Activated naive CD4-positive, alpha-beta T cell treated with Interleukin-2 at 50 U/mL for 16 hours (primary cell): Measurements from ENCODE around the gene UBASH3A.
A peak's percentile ranks its signal among the peaks of the same experiment; 100 is the strongest.

Experiments used
- DNase-seq: peaks from one replicate; pipeline ENCODE4 v3.0.0-alpha.2; 2020

The UBASH3A gene

GRCh38 chr21:42411891-42412635 is 8.4 kb downstream of the UBASH3A start:
- DNase-seq, result no peak

- DNase-seq, result no peak
These were observed 8.9 kb downstream of the UBASH3A start for GRCh38 chr21:42412636-42412933.

- DNase-seq, result no peak
These were observed 9.4 kb downstream of the UBASH3A start for GRCh38 chr21:42413093-42413492.

- DNase-seq, result peak; percentile 65
These were observed 9.8 kb downstream of the UBASH3A start for GRCh38 chr21:42413500-42413899.

- no peak for DNase-seq
These were observed 10.4 kb downstream of the UBASH3A start for GRCh38 chr21:42414066-42414465.

GRCh38 chr21:42414553-42414927 is 10.8 kb downstream of the UBASH3A start:
- no peak for DNase-seq

GRCh38 chr21:42414928-42415769 is 11.4 kb downstream of the UBASH3A start:
- peak; percentile 95 for DNase-seq

GRCh38 chr21:42417533-42417932 is 13.8 kb downstream of the UBASH3A start:
- peak; percentile 30 for DNase-seq

- no peak for DNase-seq
These were observed 15.2 kb downstream of the UBASH3A start for GRCh38 chr21:42418886-42419285.

- no peak for DNase-seq
These were observed 16.1 kb downstream of the UBASH3A start for GRCh38 chr21:42419845-42420244.

- no peak for DNase-seq
These were observed 17.5 kb downstream of the UBASH3A start for GRCh38 chr21:42421018-42421793.

GRCh38 chr21:42423197-42423675 is 19.5 kb downstream of the UBASH3A start:
- peak; percentile 57 for DNase-seq

GRCh38 chr21:42423685-42424084 is 20.0 kb downstream of the UBASH3A start:
- DNase-seq, result no peak

GRCh38 chr21:42424914-42425541 is 21.3 kb downstream of the UBASH3A start:
- peak; percentile 74 for DNase-seq

- no peak for DNase-seq
These were observed 21.9 kb downstream of the UBASH3A start for GRCh38 chr21:42425591-42425990.

GRCh38 chr21:42426424-42426823 is 22.7 kb downstream of the UBASH3A start:
- DNase-seq, result no peak

- no peak for DNase-seq
These were observed 23.3 kb downstream of the UBASH3A start for GRCh38 chr21:42426876-42427480.

GRCh38 chr21:42427809-42428419 is 24.2 kb downstream of the UBASH3A start:
- DNase-seq, result no peak

- DNase-seq, result no peak
These were observed 25.3 kb downstream of the UBASH3A start for GRCh38 chr21:42429021-42429420.

GRCh38 chr21:42429856-42430255 is 26.2 kb downstream of the UBASH3A start:
- no peak for DNase-seq

GRCh38 chr21:42430521-42430920 is 26.8 kb downstream of the UBASH3A start:
- DNase-seq, result no peak

- no peak for DNase-seq
These were observed 27.5 kb downstream of the UBASH3A start for GRCh38 chr21:42431196-42431595.
